COR-L47 (cell line): ENCODE measurements around the gene DDX17.
A peak's percentile ranks its signal among the peaks of the same experiment; 100 is the strongest.

ENCODE experiments used
- DNase-seq: peaks from one replicate; lab custom pipeline; 2025; lab: John Stamatoyannopoulos, UW

Gene DDX17

GRCh38 chr22:38506118-38506962 lies at the start of gene DDX17:
Gene DDX17 (minus strand): TSS chr22:38506311.
- peak; percentile 93 for DNase-seq

GRCh38 chr22:38554281-38554680 lies 48.2 kb upstream of the DDX17 start:
- DNase-seq, result no peak

DNA sequence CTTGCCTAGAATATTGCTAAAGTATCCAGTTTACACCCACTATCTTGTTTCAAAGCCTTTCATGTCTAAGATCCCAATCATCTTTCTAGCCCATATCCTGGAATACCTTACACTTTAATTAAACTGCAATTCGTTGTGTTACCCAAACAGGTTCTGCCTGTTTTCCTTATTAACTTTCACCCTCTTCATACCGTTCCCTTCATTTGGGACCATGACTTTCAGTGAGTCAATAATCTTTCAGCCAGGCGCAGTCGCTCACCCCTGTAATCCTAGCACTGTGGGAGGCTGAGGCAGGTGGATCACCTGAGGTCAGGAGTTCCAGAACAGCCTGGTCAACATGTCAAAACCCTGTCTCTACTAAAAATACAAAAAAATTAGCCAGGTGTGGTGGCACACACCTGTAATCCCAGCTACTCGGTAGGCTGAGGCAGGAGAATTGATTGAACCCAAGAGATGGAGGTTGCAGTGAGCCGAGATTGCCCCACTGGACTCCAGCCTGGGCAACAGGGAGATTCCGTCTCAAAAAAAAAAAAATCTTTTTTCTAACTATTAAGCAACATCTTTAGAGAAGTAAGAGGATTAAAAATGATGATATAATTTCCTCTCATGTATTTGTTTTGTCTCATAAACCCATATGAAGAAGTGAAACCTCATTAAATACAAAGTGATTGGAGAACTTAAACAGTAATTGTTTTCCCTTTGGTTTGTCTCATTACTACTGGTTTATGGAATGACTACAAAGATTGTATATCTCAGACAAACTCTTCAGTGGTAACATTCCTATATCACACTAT lies 43.2 kb upstream of the DDX17 start:
- no peak for DNase-seq

- no peak for DNase-seq
These were observed 34.6 kb upstream of the DDX17 start for GRCh38 chr22:38540701-38541100.

- DNase-seq, result no peak
These were observed 25.3 kb upstream of the DDX17 start for GRCh38 chr22:38531251-38531938.

DNA sequence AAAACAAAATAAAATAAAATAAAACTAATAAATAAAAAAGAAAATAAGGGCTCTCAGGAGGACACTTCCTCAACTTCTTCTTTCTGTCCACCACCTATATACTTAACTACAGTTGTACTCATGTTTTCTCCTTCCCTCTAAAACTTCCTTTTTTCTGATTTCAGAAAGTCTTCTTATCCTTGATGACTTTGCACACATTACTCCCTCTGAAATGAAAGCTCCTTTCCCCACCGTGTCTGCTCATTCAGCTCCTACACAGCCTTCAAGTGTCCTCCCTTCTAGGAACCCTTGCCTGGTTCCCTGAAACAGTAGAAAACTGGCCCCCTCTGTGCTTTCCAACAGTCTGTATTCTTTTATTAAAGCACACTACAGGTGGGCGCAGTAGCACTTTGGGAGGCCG lies 18.3 kb upstream of the DDX17 start:
- DNase-seq, result no peak

GRCh38 chr22:38523479-38523878 lies 17.4 kb upstream of the DDX17 start:
- no peak for DNase-seq

DNA sequence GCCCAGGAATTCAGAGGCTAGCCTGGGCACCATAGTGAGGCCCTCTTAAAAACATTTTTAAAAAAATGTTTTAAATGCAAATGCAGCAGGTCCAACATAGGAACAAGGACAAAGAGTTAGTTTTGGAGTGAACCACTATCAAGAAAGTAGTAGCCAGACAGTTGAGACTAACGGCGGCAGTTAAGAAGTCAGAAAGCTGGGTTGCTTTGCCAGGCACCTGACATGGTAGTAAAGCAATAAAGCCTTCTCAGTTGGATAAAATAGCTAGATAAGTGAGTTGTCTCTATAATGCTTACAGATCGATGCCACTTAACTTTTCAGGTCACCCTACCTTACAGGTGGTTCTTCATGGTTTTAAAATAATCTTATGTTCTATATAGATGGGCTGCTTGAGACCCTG lies 16.9 kb upstream of the DDX17 start:
- no peak for DNase-seq

DNA sequence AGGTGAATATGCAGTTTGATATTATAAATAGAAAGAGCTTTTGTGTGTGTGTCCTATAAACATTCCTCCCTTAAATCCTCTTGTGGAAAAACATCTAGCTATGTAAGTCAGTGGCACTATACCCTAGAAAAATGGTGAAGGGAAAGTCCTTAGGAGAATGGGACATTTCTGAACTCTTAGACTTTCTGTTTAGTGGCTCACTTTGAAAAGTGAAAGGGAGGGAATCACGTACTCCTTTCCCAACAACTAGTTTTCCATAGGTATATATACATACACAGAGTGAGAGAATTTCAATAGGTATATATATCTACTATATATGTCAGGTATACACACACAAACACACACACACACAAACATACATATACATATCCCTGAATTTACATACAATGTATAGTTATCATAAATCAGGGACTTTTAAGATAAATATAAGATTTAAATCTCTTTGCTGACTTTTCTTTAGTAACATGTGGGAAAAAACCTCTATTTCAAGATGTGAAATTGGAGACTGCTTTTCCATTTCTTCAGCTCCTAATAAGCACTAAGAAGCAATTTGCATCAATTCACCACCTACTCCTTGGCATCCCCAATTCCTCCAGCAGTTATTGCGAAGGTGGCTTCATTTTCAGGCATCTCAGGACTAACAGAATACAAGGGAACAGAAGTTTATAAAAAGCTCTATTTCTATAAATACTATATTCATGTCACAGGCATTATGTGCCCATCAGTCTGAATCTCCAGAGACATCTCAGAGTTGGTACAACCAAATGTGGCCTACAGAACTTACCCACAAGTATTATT lies 13.5 kb upstream of the DDX17 start:
- DNase-seq, result no peak

DNA sequence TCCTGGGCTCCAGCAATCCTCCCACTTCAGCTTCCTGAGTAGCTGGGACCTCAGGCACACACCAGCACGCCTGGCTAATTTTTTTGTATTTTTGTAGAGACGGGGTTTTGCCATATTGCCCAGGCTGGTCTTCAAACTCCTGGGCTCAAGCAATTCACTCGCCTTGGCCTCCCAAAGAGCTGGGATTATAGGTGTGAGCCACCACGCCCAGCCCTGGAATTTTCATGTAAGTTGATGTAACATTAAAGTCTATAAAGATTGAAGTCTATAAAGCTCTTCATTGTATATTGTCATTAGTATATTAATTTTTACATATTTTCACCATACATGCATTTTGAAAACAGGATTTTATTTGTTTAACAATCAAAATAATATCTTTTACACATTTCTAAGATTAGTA lies 12.5 kb upstream of the DDX17 start:
- no peak for DNase-seq

- DNase-seq, result peak; percentile 6
These were observed 7.0 kb upstream of the DDX17 start for GRCh38 chr22:38513063-38513462.

DNA sequence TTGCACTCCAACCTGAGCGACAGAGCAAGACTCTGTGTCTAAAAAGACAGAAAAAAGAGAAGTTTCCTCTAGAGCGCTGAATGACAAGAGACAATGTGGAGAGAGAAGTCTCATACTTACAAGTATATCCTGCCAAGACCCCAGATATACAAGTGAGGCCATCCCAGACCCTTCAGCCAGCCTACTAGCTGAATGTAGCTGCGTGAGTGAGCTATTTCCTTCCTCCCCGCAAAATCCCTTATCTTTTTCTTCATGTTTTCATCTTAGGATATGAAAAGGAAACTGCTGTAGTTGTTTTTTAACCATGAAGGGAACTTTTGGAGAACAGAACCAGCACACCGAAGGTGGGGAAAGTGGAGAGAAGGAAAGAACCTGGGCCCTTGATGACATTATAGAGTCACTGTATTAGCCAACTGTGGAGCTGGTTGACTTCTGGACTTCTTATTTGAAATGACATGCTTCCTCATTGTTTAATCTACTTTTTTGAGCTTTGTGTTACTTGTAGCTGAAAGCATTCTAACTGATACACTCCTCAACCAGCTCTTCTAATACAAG lies 4.4 kb upstream of the DDX17 start:
- no peak for DNase-seq

DNA sequence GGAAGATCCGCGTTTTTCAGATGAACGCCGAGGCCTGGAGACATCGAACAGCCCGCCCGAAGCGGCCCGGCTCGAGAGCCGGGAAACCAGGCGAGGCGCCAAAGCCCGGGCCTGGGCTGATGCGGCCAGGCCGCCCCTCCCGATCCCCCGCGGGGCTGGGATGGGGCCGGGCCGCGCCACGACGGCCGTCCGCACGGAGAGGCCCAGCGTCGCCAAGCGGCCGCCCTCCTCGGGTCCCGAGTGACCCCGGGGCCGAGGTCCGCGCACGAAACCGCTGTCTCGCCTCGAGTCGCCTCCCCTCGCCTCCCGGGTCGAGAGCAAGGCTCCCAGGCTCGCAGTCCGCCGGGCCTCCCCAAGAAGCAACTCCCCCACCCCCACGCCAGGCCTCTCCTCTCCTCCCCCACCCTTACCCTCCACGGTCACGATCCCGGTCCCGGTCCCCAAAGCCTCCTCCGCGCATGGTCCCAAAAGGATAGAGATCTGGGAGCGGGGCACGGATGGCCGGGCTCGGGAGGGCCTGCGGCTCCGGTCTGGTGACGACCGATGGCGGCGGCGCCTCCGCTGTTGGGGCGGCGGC lies 482 bp downstream of the DDX17 start:
- peak; percentile 62 for DNase-seq

- peak; percentile 32 for DNase-seq
These were observed 1.2 kb downstream of the DDX17 start for GRCh38 chr22:38504731-38505540.

DNA sequence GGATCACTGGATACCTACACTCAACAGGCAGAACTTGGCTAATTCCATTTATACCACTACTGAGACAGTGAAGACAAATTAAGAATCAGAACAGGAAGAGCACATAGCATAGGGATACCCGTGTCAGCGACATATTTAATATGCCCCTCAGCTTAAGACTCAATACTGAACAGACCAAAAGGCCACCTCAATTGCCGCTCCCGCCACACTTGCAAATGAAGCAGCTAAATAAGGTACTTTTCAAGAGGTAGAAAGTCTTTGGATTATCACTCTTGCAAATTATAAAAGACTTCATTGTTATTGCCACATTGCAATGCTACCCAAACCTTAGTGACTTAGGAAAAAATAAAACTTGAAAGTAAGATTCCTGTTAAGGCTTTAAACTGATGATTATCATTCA lies 3.1 kb downstream of the DDX17 start:
- no peak for DNase-seq

GRCh38 chr22:38501797-38502672 lies 4.1 kb downstream of the DDX17 start:
- DNase-seq, result no peak

GRCh38 chr22:38497869-38498268 lies 8.2 kb downstream of the DDX17 start:
- DNase-seq, result no peak

DNA sequence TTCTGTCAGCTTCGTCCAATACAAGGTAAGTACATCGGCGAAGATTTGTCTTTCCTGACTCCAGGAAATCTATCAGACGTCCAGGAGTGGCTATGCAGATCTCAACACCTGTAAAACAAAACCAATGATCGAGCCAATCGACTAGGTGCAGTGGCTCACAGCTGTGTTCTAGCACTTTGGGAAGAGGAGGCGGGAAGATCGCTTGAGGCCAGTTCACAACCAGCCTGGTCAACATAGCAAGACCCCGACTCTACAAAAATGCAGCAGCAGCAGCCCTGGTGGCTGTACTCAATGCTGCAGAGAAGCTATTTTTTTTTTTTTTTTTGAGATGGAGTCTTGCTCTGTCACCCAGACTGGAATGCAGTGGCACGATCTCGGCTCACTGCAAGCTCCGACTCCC lies 11.2 kb downstream of the DDX17 start:
- no peak for DNase-seq

- no peak for DNase-seq
These were observed 11.6 kb downstream of the DDX17 start for GRCh38 chr22:38494498-38494897.
